ENCODE results near the gene ZC3H7A. TPM values are rescaled to one million over a fixed set of nuclear protein-coding genes. Genes with fewer than 3 reads are reported as not detected.

The ZC3H7A gene, protein sequence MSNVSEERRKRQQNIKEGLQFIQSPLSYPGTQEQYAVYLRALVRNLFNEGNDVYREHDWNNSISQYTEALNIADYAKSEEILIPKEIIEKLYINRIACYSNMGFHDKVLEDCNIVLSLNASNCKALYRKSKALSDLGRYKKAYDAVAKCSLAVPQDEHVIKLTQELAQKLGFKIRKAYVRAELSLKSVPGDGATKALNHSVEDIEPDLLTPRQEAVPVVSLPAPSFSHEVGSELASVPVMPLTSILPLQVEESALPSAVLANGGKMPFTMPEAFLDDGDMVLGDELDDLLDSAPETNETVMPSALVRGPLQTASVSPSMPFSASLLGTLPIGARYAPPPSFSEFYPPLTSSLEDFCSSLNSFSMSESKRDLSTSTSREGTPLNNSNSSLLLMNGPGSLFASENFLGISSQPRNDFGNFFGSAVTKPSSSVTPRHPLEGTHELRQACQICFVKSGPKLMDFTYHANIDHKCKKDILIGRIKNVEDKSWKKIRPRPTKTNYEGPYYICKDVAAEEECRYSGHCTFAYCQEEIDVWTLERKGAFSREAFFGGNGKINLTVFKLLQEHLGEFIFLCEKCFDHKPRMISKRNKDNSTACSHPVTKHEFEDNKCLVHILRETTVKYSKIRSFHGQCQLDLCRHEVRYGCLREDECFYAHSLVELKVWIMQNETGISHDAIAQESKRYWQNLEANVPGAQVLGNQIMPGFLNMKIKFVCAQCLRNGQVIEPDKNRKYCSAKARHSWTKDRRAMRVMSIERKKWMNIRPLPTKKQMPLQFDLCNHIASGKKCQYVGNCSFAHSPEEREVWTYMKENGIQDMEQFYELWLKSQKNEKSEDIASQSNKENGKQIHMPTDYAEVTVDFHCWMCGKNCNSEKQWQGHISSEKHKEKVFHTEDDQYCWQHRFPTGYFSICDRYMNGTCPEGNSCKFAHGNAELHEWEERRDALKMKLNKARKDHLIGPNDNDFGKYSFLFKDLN
- 63.9 and 68.7 TPM in 2 replicates for total RNA-seq
- long read RNA-seq, partial matches to known transcripts: 33 of 43 reads
- long read RNA-seq, other reads (novel, unspliced or antisense): 7 of 43 reads

DNA sequence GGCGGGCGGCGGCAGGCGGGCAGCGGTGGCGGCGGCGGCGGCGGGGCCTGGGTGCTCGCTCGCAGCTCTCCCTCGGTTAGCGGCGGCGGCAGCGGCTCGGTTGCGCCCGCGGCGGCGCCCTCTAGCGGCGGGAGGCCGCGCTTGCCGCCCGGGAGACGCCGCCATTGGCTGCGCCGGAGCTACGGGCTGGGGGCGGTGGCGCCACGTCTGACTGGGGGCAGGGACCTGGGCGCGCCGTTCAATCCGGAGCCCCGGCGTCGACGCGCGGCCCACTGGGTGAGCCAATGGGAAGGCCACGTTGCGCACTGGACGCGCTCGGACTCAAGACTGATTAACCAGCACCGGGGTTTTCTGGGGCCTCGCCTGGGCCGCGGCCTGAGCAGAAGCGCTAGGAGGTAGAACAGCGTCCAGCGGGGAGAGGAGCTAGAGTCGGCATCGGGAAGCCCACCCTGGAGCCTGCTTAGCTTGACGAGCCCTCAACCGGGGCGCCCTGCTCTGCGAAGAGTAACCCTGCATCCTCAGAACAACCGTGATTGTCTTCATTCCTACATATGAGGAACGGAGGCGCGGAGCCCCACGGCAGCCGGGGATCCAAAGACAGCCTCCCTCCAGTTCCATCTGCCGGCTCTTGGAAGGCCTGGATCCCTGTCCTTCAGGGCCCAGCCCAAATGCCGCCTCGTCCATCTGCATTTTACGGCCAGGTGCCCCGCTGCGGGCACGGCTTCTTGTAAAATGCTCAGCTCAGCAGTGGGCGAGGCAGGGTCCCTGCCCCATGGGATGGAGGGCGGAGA, at the start of gene ZC3H7A:
Gene ZC3H7A, minus strand, starts transcription at position 93 of the 791 bp plus-strand sequence. CDS start 14,904 bp downstream, outside the sequence.
- peak; percentile 93 for DNase-seq (ENCODE audit: low spot score, unreplicated experiment)
- Mint-ChIP-seq H3K9me3 (ENCODE audit: low read depth) (no peaks in the 10 kb centered on the region), H3K36me3 (ENCODE audit: insufficient read depth) (peaks cover 5% of the 10 kb centered on the region), H3K4me1 (ENCODE audit: low read depth) (peaks cover 42% of the 10 kb centered on the region), H3K27me3 (no peaks in the 10 kb centered on the region), H3K27ac (peak within 1 kb of the TSS; percentile 99), H3K4me3 (ENCODE audit: low read depth) (peak within 1 kb of the TSS; percentile 87)
- TF ChIP-seq, protein P1, sequence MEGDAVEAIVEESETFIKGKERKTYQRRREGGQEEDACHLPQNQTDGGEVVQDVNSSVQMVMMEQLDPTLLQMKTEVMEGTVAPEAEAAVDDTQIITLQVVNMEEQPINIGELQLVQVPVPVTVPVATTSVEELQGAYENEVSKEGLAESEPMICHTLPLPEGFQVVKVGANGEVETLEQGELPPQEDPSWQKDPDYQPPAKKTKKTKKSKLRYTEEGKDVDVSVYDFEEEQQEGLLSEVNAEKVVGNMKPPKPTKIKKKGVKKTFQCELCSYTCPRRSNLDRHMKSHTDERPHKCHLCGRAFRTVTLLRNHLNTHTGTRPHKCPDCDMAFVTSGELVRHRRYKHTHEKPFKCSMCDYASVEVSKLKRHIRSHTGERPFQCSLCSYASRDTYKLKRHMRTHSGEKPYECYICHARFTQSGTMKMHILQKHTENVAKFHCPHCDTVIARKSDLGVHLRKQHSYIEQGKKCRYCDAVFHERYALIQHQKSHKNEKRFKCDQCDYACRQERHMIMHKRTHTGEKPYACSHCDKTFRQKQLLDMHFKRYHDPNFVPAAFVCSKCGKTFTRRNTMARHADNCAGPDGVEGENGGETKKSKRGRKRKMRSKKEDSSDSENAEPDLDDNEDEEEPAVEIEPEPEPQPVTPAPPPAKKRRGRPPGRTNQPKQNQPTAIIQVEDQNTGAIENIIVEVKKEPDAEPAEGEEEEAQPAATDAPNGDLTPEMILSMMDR (IDR thresholded peaks at IDR 0.05; ENCODE audit: unreplicated experiment): peak; percentile 85

DNA sequence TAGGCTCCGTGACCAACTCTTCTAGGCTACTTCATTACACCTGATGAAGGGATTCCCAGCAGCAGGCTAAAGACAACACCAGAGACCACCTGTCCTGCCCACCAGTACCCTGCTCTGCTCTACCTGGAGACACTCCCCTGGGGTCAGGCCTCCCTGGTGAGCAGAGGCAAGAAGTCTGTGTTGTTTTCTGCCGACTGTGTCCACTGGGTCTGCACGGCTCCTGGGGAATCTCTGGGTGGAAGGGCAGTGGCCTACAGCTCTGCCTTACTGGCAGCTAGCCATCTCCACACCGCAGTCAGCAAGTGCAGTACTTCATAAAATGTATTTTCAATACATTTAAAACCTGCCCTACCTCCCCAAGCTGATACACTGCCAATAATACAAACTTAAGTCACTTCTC, 47.4 kb upstream of the ZC3H7A start:
- TF ChIP-seq, protein P1 (IDR thresholded peaks at IDR 0.05; ENCODE audit: unreplicated experiment): no peak
- Mint-ChIP-seq H3K36me3 (ENCODE audit: insufficient read depth) (peaks cover 23% of the 10 kb centered on the region), H3K27ac (peak overlapping the region; percentile 33)

DNA sequence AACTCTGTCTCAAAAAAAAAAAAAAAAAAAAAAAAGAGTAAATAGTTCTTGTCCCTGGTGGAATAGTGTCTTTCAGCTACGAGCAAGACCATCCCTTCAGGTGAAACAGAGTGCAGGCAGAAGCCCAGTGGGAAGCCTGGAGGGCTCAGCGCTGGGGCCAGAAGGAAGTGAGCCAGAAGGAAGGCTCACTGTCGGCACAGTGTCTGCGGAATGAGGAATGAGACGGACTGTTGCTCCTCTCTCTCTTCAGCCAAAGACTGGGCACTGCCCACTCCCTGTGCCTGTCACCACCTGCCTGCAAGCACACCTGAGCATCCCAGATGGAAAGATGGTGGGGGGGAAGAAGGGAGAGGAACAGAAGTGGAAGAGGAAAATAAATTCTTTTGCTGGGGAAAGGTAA, 46.8 kb upstream of the ZC3H7A start:
- Mint-ChIP-seq H3K9me3 (ENCODE audit: low read depth) (no peaks in the 10 kb centered on the region), H3K4me1 (ENCODE audit: low read depth) (no peaks in the 10 kb centered on the region), H3K27ac (no peak overlapping the region), H3K36me3 (ENCODE audit: insufficient read depth) (peaks cover 22% of the 10 kb centered on the region), H3K27me3 (no peaks in the 10 kb centered on the region), H3K4me3 (ENCODE audit: low read depth) (no peak overlapping the region)
- TF ChIP-seq, protein P1 (IDR thresholded peaks at IDR 0.05; ENCODE audit: unreplicated experiment): no peak
- no peak for DNase-seq (ENCODE audit: low spot score, unreplicated experiment)

More for the DNA sequence above, 47.4 kb upstream of the ZC3H7A start:
- Mint-ChIP-seq H3K9me3 (ENCODE audit: low read depth) (no peaks in the 10 kb centered on the region), H3K4me1 (ENCODE audit: low read depth) (no peaks in the 10 kb centered on the region), H3K4me3 (ENCODE audit: low read depth) (no peak overlapping the region), H3K27me3 (no peaks in the 10 kb centered on the region)
- DNase-seq (ENCODE audit: low spot score, unreplicated experiment): no peak

DNA sequence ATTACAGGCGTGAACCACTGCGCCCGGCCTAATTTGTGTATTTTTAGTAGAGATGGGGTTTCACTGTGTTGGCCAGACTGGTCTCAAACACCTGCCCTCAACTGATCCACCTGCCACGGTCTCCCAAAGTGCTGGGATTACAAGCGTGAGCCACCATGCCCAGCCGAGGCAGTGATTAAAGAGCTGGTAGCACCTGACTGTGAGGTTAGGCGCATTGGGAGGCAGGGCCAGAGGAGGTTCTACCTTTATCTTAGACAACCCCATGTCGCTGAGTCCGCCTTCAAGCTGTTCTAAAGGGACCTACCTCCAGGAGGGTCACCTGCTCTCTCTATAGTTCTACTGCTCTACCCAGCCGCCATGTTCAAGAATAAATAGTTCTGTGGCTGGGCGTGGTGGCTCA, 46.1 kb upstream of the ZC3H7A start:
- no peak overlapping the region for H3K27ac Mint-ChIP-seq
- no peaks in the 10 kb centered on the region for H3K9me3 Mint-ChIP-seq (ENCODE audit: low read depth)
- no peak for DNase-seq (ENCODE audit: low spot score, unreplicated experiment)
- no peak overlapping the region for H3K4me3 Mint-ChIP-seq (ENCODE audit: low read depth)
- H3K4me1 Mint-ChIP-seq (ENCODE audit: low read depth): no peaks in the 10 kb centered on the region
- TF ChIP-seq, protein P1 (IDR thresholded peaks at IDR 0.05; ENCODE audit: unreplicated experiment): no peak
- H3K27me3 Mint-ChIP-seq: no peaks in the 10 kb centered on the region
- peaks cover 20% of the 10 kb centered on the region for H3K36me3 Mint-ChIP-seq (ENCODE audit: insufficient read depth)
